Measurements from ENCODE around the gene GRM5.
"Not testable (repeated sequence)": the region's sequence is repeated elsewhere in the genome, so short reads cannot be mapped to it uniquely, and the experiment has no call there.

GRM5 gene

DNA sequence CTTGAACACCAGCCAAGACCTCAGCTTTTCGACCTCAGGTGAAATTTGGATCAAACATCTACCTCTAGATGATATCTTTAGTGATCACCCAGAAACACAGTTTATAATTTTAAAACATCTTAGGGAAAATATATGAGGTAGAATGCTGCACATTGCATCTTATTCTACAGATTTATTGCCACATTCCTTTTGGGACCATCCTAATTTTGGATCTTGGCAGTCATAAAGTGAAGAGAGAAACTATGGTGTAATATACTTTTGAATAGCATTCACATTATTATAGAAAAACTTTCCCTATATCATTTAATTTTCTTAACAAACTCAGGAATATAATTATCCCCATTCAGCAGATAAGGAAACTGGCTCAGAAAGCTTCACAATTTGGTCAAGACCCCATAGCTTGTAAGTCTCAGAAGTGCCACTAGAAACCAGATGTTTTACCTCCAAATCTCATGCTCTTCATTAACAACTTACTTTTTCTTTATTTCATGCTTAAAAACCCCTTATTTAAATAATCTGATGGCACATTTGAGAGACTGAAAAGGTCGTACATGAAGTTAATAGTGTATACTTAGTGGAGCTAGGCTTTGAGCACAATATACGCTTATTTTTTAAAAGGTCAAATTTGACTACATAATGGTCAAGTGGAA, 529.0 kb downstream of the GRM5 start:
- DNase-seq (ENCODE audit: low spot score) = no peak

GRCh38 chr11:88535916-88536547, 529.8 kb downstream of the GRM5 start:
- DNase-seq (ENCODE audit: low spot score) = no peak

DNA sequence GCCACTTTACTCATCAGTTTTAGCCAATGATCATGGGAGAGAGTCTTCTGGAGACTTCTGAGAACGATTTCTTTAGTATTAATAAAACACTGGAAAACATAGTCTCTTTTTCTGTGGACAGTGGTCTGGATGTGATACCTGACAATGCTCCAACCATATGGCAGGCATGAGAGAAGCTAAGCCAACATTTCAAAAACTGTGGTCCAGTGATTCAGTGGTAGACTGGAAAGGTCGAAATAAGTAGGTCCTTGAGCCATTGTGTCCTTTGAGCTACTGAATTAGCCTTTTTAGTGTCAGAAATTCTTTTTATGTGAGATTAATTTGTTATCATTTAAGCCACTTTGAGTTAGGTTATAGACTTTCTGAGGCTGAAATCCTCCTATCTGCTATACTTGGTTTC, 530.5 kb downstream of the GRM5 start:
- DNase-seq (ENCODE audit: low spot score) = no peak

- DNase-seq (ENCODE audit: low spot score) = not testable (repeated sequence)
Observed at GRCh38 chr11:88534706-88535105, 531.1 kb downstream of the GRM5 start.

DNA sequence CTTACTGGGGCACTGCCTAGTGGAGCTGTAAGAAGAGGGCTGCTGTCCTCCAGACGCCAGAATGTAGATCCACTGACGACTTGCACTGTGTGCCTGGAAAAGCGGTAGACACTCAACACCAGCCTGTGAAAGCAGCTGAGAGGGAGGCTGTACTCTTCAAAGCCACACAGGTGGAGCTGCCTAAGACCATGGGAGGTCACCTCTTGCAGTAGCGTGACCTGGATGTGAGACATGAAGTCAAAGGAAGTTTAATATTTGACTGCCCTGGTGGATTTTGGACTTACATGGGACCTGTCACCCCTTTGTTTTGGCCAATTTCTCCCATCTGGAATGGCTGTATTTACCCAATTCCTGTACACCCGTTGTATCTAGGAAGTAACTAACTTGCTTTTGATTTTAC, 531.6 kb downstream of the GRM5 start:
- DNase-seq (ENCODE audit: low spot score) = no peak

GRCh38 chr11:88533001-88533400, 532.8 kb downstream of the GRM5 start:
- no peak for DNase-seq (ENCODE audit: low spot score)

DNA sequence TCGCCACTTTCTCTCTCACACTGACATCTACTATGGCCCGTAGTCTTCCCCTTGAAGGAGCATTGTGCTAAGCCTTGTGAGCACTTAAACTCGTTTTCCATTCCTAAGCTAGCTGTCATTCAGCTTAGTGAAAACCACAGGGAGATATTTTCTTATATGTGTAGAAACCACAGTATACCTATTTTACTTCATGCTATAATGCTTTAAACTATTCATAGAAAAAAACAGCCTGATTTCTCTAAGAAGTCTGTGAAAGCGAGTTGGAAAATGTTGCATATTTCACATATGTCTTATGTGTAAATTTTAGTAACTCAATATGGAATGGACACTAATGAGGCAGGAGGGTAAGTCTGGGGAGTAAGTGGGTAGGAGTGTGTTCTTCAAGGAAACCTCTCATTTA, 534.0 kb downstream of the GRM5 start:
- no peak for DNase-seq (ENCODE audit: low spot score)

GRCh38 chr11:88529426-88529825, 536.4 kb downstream of the GRM5 start:
- DNase-seq (ENCODE audit: low spot score) = no peak

DNA sequence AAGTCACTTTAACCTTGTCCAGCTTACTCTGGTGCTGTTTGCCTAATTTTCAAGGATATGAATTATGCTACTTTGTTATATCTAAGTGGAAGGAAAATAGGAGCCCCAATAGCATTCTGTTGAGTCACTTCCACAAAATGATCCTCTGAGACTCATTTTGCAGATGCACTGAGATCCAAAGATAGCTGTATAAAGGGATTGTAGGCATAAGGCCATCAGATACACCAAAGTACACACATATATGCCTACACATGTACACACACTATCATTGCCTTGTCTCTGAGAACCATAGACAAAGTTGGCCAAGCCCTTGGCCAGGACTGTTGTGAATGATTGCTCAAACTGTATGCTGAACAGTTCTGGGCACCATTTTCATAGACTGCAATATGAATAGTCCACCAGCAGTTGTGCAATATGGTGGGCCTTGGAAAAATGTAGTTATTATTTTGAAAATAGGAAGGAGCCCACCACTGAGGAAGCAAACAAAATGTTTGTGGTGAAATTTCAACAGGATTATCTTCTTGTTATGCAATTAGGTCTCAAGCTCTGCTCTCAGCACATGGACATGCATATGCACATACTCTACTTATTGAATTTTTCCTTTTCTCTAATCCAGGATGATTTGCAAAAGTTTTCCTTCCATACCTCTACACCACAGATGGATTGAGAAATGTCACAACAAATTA, 542.3 kb downstream of the GRM5 start:
- no peak for DNase-seq (ENCODE audit: low spot score)

GRCh38 chr11:88522624-88523385, 543.0 kb downstream of the GRM5 start:
- DNase-seq (ENCODE audit: low spot score) = no peak

GRCh38 chr11:88521799-88522201, 544.0 kb downstream of the GRM5 start:
- DNase-seq (ENCODE audit: low spot score) = no peak

GRCh38 chr11:88521399-88521798, 544.4 kb downstream of the GRM5 start:
- no peak for DNase-seq (ENCODE audit: low spot score)

DNA sequence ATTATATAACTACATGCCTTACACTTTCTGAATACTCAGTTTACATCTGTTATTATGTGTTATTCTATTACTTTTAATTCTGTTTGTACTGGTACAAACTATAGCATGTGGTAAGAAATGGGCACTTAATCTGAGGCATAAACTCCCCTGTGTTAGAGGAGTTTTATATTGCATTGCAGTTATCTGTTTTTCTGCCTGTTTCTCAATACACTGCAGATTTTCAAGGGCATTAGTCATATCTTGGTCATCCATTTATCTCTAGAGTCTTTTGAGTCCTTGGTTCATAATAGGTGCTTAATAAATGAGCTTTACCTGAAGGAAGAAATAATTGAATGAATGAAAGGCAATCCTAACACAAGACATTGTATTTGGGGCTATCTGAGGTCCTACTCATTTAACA, 545.4 kb downstream of the GRM5 start:
- no peak for DNase-seq (ENCODE audit: low spot score)

DNA sequence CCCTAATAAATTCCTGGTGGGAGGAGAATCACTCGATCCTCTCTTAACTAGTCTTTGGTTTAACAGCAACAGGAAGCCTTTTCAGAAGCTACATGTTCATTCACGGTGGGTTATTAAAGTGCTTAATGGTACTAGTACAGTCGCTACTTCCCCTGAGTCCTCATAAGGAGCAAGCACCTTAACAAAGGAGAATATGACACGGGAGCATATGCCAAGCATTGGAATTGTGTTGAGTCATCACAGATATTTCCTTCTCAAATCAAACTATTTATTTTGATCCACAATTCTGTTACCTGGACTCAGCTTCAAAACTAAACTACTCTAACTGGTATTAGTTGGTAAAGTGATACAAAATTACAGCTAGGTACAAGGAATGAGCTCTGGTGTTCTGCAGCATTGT, 550.8 kb downstream of the GRM5 start:
- no peak for DNase-seq (ENCODE audit: low spot score)

DNA sequence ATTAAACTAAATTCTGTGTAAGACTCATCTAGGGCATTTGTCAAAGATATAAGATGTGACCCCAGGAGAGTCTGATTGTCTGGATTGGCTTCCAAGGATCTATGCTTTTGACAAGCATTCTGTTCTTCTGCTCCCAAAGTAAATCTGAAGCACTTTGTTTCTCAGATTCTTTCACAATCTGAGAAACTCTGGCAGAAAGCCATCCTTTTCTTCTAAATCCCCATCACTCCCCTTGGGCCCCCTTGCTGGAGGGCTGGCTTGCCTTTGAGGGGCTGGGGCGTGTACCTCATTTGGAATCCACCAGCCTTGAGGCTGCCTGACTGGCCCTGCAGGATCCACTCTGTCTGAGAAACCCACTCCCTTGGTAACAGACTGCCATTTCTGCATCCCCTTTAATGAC, 554.8 kb downstream of the GRM5 start:
- DNase-seq (ENCODE audit: low spot score) = no peak

DNA sequence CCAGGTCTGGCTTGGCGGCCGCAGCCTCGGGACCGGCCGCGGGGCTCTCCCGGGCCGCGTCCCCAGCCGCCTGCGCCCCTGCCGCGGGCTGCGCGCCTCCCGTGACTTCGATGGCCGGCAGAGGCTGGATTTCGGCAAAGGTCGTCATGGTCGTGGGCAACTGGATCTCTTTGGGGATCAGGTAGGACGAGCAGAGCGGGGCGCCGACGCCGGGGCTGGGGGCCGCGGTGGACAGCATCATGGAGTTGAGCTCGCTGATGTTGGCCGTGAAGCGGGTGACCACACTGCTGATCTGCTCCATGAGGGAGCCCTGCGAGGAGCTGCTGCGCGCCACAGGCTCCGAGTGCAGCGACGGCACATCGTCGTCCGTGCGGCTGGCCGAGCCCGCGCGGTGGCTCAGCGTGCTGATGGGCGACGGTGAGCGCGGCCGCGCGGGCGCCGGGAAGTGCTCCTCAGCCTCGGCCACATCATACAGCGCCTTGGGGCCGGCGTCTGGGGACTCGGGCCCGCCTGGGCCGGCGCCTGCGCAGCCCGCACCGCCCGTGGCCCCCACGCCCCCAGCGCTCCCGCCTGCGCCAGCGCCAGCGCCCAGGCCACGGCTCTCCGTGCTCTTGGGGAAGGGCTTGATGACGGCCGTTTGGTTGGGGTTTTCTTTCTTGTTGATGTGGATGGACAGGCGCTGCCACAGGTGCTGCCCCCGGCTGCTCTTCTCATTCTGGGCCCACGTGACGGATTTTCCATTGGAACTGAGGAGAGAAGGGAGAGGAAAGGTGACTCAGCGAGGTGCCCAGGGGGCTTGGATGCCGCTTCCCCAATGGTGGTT, 556.8 kb downstream of the GRM5 start:
- no peak for DNase-seq (ENCODE audit: low spot score)

- no peak for DNase-seq (ENCODE audit: low spot score)
Observed at GRCh38 chr11:88508418-88508758, 557.4 kb downstream of the GRM5 start.

DNA sequence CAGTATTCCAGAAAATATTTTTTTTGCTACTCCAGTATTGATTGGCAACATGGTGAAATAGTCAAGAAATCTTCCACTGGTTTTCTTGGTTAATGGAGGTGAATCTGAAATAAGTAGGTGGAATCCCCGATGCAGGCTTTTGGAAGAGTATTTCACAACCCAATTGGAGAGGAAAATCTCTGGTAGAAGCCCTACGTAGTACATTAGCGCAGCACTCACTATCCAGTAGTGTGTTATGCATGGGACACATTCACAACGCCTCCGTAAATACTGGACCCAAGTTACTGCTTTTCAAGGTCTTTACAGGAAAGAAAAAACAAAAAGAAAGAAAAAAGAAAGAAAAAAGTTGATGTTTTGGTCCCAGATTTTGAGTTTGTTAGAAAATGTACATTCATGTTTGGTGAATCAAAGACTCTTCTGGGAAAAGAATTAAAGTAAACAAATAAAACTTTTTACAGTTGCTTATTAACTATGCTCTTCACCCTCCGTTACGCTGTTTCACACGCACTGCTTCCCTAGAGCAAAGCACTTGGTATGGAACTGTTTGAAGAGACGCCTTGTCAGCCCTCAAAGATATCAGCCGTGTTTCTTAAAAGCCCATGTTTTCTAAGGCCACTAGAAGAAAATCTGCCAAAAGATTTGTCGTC, 557.9 kb downstream of the GRM5 start:
- no peak for DNase-seq (ENCODE audit: low spot score)

DNA sequence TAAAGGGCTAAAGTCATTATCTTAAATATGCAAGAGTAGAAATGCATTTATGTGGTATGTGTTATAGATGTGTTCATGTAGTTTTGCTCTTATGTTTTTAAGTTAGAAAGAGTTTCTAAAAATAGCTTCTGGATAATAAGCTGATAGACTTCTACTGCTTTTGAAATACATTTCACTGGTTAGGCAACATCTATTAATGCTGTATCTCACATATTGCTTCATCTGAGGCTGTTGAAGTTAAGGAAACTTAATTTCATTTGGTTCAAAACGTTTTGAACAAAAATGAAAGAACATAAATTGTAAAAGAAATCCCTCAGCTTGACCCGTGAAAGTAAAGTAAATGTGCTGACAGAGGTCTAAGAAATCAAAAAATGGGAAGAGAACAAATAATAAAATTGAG, 564.2 kb downstream of the GRM5 start:
- no peak for DNase-seq (ENCODE audit: low spot score)

- DNase-seq (ENCODE audit: low spot score) = no peak
Observed at GRCh38 chr11:88495836-88496235, 569.9 kb downstream of the GRM5 start.

DNA sequence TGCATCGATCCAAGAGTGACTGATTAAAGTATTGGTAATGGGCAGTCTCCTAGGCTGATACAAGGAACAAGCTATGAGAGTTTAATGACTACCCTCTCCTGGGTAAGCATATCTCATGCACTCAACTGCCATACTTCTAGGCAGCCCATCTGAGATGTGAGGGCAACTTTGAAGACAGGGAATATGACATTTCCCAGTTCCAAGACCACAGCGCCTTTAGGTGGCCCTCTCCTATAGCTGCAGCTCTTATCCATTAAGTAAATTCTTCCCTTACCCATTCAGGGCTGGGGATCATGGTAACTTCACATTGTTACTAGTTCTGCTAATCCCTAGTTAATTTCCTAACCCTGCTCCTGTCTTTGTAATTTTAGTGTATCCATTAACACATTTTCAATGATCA, 570.9 kb downstream of the GRM5 start:
- DNase-seq (ENCODE audit: low spot score) = no peak

DNA sequence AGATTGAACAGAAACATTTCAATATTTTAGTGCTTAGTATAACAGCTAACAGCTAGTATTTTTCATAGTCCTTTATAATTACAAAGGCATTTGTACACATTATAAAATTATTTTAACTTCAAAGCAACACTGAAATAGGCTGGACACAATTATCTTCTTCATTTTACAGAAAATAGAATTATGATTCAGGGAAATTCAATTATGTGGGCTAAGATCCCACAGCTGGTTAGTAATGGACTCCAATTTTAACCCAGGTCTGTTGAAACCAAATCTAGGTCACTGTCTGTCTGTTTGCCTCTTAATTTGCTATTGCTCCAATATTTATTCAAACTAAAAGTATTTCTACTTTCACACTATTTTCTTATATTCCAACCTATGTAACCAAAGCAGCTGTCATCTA, 574.1 kb downstream of the GRM5 start:
- no peak for DNase-seq (ENCODE audit: low spot score)

Data from CD4-positive, alpha-beta T cell treated with Interleukin-15 for 4 hours (primary cell).